HG03565 (cell line): ENCODE data around the gene KRTDAP.

ENCODE experiments used
- ATAC-seq: cut with Tn5 transposase; IDR thresholded peaks from one replicate; pipeline ENCODE4 v1.9.1; 2021; ENCODE audit warnings: mild to moderate bottlenecking, moderate library complexity; ENCODE audit not compliant: unreplicated experiment

KRTDAP gene

DNA sequence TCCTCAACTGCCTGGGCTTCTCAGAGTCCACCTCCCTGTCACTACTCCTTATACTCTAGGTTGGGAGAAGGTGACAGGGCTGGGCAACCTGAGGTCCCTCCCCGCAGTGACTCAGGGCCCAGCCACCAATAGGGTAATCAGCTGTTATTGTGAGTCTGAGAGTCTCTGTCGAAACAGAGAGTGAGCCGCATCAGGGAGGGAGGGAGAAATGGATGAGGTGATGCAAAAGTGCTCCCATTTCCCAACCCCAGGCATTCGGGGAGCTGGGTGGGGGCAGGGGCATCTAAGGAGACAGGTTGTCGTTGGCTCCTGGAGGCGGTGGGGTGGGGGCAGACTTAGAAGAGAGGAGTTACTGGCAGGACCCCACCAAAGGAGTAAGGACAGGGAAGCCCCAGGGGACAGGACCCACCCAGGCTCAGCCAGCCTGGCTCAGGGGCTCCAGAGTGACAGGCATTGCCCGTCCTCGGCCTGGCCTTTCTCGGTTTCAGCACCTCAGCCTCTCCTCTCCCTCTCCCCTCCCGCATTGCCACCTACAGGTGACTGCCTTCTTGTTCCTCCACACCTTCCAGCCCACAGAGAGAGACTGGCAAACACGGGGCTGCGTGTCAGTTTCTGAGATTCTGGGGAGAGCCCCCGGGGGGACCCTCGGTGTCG is 23.5 kb upstream of the KRTDAP start, which contains the start of gene DMKN:
TSS of gene DMKN (minus strand) at position 22 of the 654 bp plus-strand sequence. CDS start 174 bp downstream, outside the sequence.
- no peak for ATAC-seq

- no peak for ATAC-seq
Observed at GRCh38 chr19:35512831-35513627, 22.8 kb upstream of the KRTDAP start.

DNA sequence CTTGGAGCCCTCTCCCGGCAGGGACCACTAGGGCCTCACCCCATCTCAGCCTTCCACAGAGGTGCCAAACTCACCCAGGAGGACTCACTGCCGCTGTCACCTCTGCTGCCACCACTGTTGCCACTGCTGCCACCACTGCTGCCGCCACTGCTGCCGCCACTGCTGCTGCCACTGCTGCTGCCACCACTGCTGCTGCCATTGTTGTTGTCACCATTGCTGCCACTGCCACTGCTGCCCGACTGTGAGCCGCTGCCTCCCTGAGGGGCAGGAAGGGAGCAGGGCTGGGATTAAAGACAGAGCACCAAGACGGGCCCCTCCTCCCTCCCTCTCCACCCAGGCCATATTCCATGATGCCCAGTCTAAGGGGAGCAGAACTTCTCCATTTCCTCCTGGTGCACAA is 21.1 kb upstream of the KRTDAP start:
- ATAC-seq, result no peak

GRCh38 chr19:35510626-35510964 is 20.3 kb upstream of the KRTDAP start:
- no peak for ATAC-seq

DNA sequence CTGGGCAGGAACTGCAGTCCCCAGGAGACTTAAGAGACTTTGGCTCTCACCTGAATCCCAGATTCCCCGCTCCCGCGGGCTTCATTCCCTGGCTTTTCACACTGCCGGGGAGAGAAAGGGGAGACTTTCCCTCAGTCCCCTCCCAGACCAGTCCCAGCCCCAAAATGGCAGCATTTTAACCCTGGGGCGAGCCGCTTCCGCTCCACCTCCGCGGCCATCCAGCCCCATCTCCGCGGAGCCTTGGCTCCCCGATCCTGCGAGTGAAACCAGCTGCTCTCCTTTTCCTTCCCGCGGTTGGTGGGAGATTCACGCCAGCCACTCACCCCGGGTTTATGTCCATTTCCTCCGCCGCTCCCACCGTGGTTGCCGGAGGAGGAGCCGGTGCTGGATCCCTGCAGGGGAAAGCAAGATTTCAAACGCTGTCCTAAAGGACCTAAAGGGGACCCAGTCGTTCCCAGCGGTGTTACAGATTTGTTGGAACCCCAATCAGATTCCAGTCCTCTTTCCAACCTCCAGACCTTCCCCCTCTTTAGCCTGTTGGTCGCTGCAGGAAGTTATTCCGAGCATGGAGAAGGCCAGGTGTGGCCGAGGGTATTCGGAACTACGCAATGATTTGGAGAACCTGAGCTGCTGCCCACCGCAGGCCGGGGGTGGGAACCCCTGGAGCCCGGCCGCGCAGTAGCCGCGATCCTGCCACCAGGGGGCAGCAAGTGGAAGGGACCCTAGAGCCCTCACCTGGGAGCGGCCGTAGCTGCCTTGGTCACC is 19.8 kb upstream of the KRTDAP start:
- peak; percentile 64 for ATAC-seq

GRCh38 chr19:35509018-35509652 is 18.9 kb upstream of the KRTDAP start:
- no peak for ATAC-seq

DNA sequence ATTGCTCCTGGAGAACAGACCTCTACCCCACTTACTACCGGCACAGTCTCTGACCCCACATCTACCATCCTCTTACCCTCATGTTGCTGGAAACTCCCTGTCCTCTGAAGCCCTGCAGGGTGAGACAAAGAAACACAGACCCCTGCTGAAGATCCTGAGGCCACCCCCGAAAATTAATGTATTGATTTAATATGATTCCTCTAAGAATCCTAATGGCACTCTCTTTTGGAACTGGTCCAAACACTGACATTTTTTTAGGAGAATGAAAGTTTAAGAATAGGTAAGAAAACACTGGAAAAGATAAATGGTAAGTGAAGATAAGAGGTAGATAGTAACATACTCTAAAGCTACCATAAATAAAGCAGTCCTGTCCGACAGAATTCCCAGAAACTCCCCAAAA is 17.9 kb upstream of the KRTDAP start:
- no peak for ATAC-seq

DNA sequence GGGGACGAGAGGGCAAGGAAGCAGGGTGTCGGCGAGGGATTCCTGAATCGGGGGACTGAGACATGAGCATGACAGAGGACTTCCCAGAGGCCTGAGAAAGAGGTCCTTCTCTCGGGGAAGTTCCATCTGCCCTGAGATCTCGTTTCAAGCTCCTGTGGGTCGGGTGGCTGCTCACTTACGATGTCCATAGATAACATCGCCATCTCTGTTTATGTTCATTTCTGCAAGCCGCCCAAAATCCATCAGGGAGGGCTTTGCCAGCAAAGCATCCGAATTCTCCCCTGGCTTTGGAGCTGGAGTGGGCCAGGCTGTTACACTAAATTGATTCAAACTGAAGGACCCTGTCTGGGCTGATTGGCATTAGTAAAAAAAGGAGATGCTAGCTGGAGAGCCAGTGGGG is 17.3 kb upstream of the KRTDAP start:
- ATAC-seq, result no peak

GRCh38 chr19:35506011-35506410 is 15.7 kb upstream of the KRTDAP start:
- ATAC-seq, result no peak

DNA sequence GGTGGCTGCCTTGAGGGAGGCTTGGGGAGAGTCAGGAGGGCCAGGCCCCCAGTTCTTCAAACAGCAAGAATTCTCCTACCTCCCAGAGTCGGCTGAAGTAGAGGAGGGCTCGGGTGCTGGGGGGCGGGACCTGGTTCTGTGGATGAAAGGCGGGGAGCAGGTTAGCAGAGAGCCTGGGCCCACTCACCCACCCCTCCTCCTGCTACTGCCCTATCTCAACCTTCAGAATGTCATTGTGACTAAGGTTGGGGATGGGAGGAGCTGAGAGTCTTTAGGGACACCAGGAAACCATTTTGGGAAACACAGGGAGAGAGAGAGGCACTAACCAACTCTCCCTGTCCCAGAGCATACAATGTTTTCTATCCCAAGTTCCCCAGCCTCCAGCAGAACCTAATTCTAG is 12.5 kb upstream of the KRTDAP start:
- ATAC-seq, result no peak

DNA sequence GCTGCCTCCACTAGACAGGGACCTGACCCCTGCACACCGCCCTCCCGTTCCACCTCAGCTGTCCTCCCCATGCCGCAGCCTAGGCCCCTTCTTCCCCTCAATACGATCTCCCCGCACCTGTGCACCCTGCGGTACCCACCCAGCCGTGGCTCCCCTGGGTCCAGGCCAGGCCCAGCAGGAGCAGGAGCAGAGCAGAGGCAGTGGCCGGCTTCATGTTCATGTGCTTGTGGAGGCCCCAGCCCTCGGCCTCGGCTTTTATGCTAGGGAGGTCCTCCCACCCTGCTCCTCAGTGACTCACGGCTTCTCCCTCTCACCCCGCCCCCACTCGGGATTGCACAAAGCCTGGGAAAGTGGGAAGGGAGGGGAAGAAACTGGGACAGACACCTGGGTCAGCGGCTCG is 11.4 kb upstream of the KRTDAP start:
- ATAC-seq, result no peak

DNA sequence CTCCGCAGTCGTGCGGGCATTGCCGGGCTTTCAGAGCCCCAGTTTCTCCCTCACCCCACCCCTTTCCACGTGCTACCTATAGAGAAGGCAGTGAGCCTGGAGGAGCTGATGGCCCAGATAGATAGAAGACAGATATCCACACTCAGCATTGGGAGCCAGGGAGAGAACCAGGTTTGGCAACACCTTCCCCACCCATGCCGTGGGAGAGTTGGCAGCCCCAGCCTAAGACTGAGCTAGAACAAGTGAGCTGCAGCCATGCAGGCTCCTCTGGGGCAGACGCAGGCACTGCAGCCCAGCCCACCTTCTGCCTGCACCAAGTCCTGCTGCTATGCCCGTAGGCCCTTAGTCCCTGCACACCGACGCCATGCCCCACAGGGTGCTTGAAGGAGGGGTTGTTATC is 10.3 kb upstream of the KRTDAP start:
- ATAC-seq, result no peak

- ATAC-seq, result no peak
Observed at GRCh38 chr19:35498984-35499527, 8.8 kb upstream of the KRTDAP start.

DNA sequence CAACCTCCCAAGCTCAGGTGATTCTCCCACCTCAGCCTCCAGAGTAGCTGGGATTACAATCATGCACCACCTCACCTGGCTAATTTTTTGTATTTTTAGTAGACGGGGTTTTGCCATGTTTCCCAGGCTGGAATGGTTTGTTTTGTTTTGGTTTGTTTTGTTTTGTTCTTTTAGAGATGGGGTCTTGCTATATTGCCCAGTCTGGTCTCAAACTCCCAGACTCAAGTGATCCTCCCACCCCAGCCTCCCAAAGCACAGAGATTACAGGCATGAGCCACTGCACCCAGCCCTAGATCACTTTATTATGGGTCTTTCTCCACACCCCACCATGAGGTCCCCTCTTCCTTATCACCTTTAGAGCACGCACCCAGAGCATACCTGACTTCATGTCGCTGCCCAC is 8.0 kb upstream of the KRTDAP start:
- no peak for ATAC-seq

DNA sequence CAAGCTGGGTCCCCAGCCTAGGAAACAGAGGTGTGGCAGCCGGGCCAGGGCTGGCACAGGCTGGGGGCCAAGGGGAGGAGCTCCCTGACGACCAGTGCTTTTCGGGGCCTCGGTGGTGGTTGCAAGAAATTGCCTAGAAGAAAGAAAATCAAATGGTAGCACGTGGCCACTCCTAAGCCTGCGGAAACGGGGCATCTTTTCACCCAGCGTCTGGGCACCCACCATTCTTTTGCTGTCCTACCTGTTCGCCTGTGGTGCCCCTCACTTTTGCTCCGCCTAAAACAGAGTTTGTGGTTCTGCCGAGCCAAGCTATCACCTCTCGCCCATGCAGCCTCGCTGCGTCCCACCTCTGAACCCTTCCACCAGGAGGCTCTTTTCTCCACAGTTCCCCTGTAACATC is 7.1 kb upstream of the KRTDAP start:
- no peak for ATAC-seq

DNA sequence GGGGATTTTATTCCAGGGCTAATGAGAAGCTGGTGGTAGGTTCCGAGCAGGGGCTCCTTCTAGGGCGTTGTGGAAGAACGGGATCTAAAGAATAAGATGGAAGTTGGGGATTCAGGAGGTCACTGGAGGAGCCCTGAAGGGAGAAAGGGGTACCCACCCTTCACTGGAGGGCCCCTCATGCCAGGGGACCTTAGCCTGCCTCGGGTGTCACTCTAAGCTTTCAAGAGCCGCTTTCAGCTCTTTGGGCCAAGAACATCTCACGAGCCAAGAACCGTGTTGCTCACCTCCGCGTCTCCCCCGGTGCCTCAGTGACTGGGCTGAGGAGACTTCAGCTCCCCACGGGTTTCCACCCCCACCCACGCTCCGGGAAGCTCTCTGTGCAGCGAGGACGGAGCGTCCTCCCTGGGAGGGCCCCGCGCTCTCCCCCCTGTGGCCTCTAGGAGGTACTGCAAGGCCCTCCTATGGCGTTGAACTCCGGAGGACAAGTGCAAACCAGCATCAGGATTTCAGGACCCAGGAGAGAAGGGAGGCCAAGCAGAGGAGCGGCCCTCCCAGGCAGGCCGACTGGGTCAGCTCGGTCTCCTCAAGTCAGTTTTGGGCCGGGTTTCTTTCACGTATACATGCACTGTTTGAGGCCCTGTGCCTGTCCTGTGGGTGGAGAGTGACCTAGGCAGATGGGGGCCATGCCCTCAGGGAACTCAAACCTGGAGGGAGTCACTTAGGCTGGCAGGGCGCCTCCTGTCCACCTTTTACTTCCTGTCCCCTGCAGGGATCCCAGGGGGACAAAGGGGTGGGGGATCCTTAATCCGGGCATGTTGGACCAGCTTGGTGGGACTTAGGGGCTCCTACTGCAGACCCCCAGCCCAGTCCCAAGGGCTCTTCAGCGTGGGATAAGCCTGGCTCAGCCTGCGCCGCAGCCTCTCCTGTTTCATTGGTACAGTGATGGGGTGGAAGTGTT is 5.1 kb upstream of the KRTDAP start:
- no peak for ATAC-seq

- ATAC-seq, result no peak
Observed at GRCh38 chr19:35493971-35494370, 3.7 kb upstream of the KRTDAP start.

- ATAC-seq, result no peak
Observed at GRCh38 chr19:35491836-35492360, 1.6 kb upstream of the KRTDAP start.

- ATAC-seq, result no peak
Observed at GRCh38 chr19:35488677-35489076, 1.6 kb downstream of the KRTDAP start.
